HEK293 (cell line): ENCODE results near the gene ROR2.

Experiments used
- EGR2 ChIP-seq: fragments of 450-650 bp; formaldehyde crosslinking; IDR thresholded peaks from 2 replicates; pipeline ENCODE4 v1.5.1; 2016; ENCODE audit warnings: low read depth, missing biosample characterization, missing genetic modification characterization
- FEZF1 ChIP-seq: fragments of 450-650 bp; formaldehyde crosslinking; IDR thresholded peaks from 2 replicates; pipeline ENCODE4 v1.5.1; 2016; ENCODE audit warnings: missing biosample characterization, missing genetic modification characterization
- GFI1B ChIP-seq: fragments of 450-650 bp; formaldehyde crosslinking; IDR thresholded peaks from 2 replicates; pipeline ENCODE4 v1.5.1; 2016; ENCODE audit warnings: missing biosample characterization, missing genetic modification characterization
- HOXD13 ChIP-seq: sonication (generic); formaldehyde crosslinking; IDR thresholded peaks from 2 replicates; pipeline ENCODE4 v1.8.0; 2022; ENCODE audit warnings: missing genetic modification reagents, borderline replicate concordance
- PRDM1 ChIP-seq: fragments of 450-650 bp; formaldehyde crosslinking; IDR thresholded peaks from 2 replicates; pipeline ENCODE4; 2016; ENCODE audit warnings: missing biosample characterization, missing genetic modification characterization
- TRIM28 ChIP-seq: IDR thresholded peaks from 2 replicates; pipeline ENCODE4 v1.6.1; 2011; ENCODE audit warnings: low read length, control low read depth, borderline replicate concordance
- ZFHX2 ChIP-seq: fragments of 450-650 bp; formaldehyde crosslinking; conservative IDR thresholded peaks from 2 replicates; pipeline ENCODE4 v1.5.1; 2016; ENCODE audit warnings: missing biosample characterization, missing genetic modification characterization
- ZNF2 ChIP-seq: fragments of 450-650 bp; formaldehyde crosslinking; IDR thresholded peaks from 2 replicates; pipeline ENCODE4 v1.5.1; 2016; ENCODE audit warnings: missing biosample characterization, missing genetic modification characterization
- ZNF335 ChIP-seq: fragments of 450-650 bp; formaldehyde crosslinking; conservative IDR thresholded peaks from 2 replicates; pipeline ENCODE4 v1.5.1; 2016; ENCODE audit warnings: missing biosample characterization, missing genetic modification characterization
- ZNF521 ChIP-seq: fragments of 450-650 bp; formaldehyde crosslinking; IDR thresholded peaks from 2 replicates; pipeline ENCODE4 v1.5.1; 2017; ENCODE audit warnings: missing biosample characterization, mild to moderate bottlenecking, missing genetic modification characterization
- ZNF561 ChIP-seq: fragments of 450-650 bp; IDR thresholded peaks from 2 replicates; pipeline ENCODE4 v1.5.1; 2018; ENCODE audit warnings: missing biosample characterization, missing genetic modification characterization, borderline replicate concordance
- ZNF585B ChIP-seq: fragments of 450-650 bp; formaldehyde crosslinking; IDR thresholded peaks from 2 replicates; pipeline ENCODE4 v1.5.1; 2016; ENCODE audit warnings: missing biosample characterization, missing genetic modification characterization
- ZNF629 ChIP-seq: fragments of 450-650 bp; formaldehyde crosslinking; IDR thresholded peaks from 2 replicates; pipeline ENCODE4 v1.5.1; 2017; ENCODE audit warnings: missing biosample characterization, missing genetic modification characterization
- ZNF843 ChIP-seq: fragments of 450-650 bp; formaldehyde crosslinking; IDR thresholded peaks from 2 replicates; pipeline ENCODE4 v1.5.1; 2016; ENCODE audit warnings: missing biosample characterization, missing genetic modification characterization
- TF ChIP-seq, protein P1 (sequence below): fragments of 450-650 bp; IDR thresholded peaks from 2 replicates; pipeline ENCODE4 v1.5.1; 2018; ENCODE audit warnings: missing biosample characterization, mild to moderate bottlenecking, missing genetic modification characterization
- TF ChIP-seq, protein P2 (sequence below): fragments of 450-650 bp; formaldehyde crosslinking; IDR thresholded peaks from 2 replicates; pipeline ENCODE4 v1.5.1; 2016; ENCODE audit warnings: missing biosample characterization, missing genetic modification characterization
- TF ChIP-seq, protein P3 (sequence below): fragments of 450-650 bp; formaldehyde crosslinking; IDR thresholded peaks from 2 replicates; pipeline ENCODE4 v1.5.1; 2016; ENCODE audit warnings: missing biosample characterization, missing genetic modification characterization, low read depth
- TF ChIP-seq, protein P4 (sequence below): fragments of 450-650 bp; formaldehyde crosslinking; IDR thresholded peaks from 2 replicates; pipeline ENCODE4 v1.5.1; 2016; ENCODE audit warnings: missing biosample characterization, missing genetic modification characterization
- TF ChIP-seq, protein P5 (sequence below): fragments of 450-650 bp; formaldehyde crosslinking; IDR thresholded peaks from 2 replicates; pipeline ENCODE4 v1.5.1; 2017; ENCODE audit warnings: missing biosample characterization, missing genetic modification characterization
- TF ChIP-seq, protein P6 (sequence below): fragments of 450-650 bp; formaldehyde crosslinking; IDR thresholded peaks from 2 replicates; pipeline ENCODE4 v1.5.1; 2016; ENCODE audit warnings: missing biosample characterization, missing genetic modification characterization, borderline replicate concordance
- TF ChIP-seq, protein P7 (sequence below): fragments of 450-650 bp; formaldehyde crosslinking; IDR thresholded peaks from 2 replicates; pipeline ENCODE4 v1.5.1; 2016; ENCODE audit warnings: missing biosample characterization, missing genetic modification characterization
- TF ChIP-seq, protein P8 (sequence below): fragments of 450-650 bp; formaldehyde crosslinking; IDR thresholded peaks from 2 replicates; pipeline ENCODE4 v1.5.1; 2016; ENCODE audit warnings: missing biosample characterization, missing genetic modification characterization

ROR2 gene

DNA sequence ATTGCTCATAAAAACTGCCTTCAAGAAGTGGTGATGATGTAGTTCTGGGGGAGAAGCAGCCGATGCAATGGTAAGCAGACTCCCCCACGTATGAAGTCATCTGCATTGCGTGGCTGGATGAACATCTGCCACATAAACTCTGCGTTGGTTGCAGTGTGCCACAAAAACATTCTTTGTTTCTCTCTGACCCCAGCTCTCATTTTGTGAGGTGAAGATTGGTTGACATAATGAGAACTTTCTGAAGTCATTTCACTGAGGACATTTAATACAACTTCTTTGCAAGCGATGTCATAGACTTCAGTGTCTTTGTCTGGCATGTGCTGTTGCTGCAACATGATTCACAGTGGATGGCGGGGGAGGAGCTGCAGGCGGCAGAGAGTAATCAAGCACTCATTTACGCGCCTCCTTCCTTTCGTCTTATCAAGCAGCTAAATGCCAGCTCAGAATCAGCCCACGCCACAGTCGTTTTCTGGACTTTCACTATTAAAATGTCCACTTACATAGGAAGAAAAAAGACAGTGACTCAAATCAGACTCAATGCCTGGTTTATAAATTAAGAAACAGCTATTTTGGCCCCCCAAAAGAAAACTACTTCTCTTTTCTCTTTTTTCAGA, 434.8 kb downstream of the ROR2 start (continued):
- TF ChIP-seq, protein P1, sequence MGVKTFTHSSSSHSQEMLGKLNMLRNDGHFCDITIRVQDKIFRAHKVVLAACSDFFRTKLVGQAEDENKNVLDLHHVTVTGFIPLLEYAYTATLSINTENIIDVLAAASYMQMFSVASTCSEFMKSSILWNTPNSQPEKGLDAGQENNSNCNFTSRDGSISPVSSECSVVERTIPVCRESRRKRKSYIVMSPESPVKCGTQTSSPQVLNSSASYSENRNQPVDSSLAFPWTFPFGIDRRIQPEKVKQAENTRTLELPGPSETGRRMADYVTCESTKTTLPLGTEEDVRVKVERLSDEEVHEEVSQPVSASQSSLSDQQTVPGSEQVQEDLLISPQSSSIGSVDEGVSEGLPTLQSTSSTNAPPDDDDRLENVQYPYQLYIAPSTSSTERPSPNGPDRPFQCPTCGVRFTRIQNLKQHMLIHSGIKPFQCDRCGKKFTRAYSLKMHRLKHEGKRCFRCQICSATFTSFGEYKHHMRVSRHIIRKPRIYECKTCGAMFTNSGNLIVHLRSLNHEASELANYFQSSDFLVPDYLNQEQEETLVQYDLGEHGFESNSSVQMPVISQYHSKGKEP (tag by site-specific recombination), result peak; percentile 86
- TF ChIP-seq PRDM1 (tag by site-specific recombination) (peak; percentile 81), GFI1B (tag by site-specific recombination) (no peak), ZNF585B (tag by site-specific recombination) (peak; percentile 22; the same call in 1 of the 2 replicates), ZNF335 (tag by site-specific recombination) (peak; percentile 66), ZFHX2 (tag by site-specific recombination) (peak; percentile 94), ZNF843 (tag by site-specific recombination) (peak; percentile 46; the same call in 1 of the 2 replicates), HOXD13 (CRISPR knock-in tag) (0 out of 2 replicates have a peak, but pooled peaks have one; percentile 15), ZNF629 (peak; percentile 99), EGR2 (tag by site-specific recombination) (peak; percentile 87), FEZF1 (peak; percentile 31; the same call in 1 of the 2 replicates), ZNF561 (tag by site-specific recombination) (0 out of 2 replicates have a peak, but pooled peaks have one; percentile 39), ZNF2 (tag by site-specific recombination) (peak; percentile 74; the same call in 1 of the 2 replicates), ZNF521 (tag by site-specific recombination) (no peak), TRIM28 (peak; percentile 86)
- TF ChIP-seq, protein P2, sequence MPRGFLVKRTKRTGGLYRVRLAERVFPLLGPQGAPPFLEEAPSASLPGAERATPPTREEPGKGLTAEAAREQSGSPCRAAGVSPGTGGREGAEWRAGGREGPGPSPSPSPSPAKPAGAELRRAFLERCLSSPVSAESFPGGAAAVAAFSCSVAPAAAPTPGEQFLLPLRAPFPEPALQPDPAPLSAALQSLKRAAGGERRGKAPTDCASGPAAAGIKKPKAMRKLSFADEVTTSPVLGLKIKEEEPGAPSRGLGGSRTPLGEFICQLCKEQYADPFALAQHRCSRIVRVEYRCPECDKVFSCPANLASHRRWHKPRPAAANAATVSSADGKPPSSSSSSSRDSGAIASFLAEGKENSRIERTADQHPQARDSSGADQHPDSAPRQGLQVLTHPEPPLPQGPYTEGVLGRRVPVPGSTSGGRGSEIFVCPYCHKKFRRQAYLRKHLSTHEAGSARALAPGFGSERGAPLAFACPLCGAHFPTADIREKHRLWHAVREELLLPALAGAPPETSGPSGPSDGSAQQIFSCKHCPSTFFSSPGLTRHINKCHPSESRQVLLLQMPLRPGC, result peak; percentile 86
- TF ChIP-seq, protein P3, sequence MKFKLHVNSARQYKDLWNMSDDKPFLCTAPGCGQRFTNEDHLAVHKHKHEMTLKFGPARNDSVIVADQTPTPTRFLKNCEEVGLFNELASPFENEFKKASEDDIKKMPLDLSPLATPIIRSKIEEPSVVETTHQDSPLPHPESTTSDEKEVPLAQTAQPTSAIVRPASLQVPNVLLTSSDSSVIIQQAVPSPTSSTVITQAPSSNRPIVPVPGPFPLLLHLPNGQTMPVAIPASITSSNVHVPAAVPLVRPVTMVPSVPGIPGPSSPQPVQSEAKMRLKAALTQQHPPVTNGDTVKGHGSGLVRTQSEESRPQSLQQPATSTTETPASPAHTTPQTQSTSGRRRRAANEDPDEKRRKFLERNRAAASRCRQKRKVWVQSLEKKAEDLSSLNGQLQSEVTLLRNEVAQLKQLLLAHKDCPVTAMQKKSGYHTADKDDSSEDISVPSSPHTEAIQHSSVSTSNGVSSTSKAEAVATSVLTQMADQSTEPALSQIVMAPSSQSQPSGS (tag by site-specific recombination), result peak; percentile 90
- TF ChIP-seq, protein P4, sequence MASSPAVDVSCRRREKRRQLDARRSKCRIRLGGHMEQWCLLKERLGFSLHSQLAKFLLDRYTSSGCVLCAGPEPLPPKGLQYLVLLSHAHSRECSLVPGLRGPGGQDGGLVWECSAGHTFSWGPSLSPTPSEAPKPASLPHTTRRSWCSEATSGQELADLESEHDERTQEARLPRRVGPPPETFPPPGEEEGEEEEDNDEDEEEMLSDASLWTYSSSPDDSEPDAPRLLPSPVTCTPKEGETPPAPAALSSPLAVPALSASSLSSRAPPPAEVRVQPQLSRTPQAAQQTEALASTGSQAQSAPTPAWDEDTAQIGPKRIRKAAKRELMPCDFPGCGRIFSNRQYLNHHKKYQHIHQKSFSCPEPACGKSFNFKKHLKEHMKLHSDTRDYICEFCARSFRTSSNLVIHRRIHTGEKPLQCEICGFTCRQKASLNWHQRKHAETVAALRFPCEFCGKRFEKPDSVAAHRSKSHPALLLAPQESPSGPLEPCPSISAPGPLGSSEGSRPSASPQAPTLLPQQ (tag by site-specific recombination), result peak; percentile 30; the same call in 1 of the 2 replicates
- TF ChIP-seq, protein P5, sequence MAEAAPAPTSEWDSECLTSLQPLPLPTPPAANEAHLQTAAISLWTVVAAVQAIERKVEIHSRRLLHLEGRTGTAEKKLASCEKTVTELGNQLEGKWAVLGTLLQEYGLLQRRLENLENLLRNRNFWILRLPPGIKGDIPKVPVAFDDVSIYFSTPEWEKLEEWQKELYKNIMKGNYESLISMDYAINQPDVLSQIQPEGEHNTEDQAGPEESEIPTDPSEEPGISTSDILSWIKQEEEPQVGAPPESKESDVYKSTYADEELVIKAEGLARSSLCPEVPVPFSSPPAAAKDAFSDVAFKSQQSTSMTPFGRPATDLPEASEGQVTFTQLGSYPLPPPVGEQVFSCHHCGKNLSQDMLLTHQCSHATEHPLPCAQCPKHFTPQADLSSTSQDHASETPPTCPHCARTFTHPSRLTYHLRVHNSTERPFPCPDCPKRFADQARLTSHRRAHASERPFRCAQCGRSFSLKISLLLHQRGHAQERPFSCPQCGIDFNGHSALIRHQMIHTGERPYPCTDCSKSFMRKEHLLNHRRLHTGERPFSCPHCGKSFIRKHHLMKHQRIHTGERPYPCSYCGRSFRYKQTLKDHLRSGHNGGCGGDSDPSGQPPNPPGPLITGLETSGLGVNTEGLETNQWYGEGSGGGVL, result peak; percentile 89
- TF ChIP-seq, protein P6, sequence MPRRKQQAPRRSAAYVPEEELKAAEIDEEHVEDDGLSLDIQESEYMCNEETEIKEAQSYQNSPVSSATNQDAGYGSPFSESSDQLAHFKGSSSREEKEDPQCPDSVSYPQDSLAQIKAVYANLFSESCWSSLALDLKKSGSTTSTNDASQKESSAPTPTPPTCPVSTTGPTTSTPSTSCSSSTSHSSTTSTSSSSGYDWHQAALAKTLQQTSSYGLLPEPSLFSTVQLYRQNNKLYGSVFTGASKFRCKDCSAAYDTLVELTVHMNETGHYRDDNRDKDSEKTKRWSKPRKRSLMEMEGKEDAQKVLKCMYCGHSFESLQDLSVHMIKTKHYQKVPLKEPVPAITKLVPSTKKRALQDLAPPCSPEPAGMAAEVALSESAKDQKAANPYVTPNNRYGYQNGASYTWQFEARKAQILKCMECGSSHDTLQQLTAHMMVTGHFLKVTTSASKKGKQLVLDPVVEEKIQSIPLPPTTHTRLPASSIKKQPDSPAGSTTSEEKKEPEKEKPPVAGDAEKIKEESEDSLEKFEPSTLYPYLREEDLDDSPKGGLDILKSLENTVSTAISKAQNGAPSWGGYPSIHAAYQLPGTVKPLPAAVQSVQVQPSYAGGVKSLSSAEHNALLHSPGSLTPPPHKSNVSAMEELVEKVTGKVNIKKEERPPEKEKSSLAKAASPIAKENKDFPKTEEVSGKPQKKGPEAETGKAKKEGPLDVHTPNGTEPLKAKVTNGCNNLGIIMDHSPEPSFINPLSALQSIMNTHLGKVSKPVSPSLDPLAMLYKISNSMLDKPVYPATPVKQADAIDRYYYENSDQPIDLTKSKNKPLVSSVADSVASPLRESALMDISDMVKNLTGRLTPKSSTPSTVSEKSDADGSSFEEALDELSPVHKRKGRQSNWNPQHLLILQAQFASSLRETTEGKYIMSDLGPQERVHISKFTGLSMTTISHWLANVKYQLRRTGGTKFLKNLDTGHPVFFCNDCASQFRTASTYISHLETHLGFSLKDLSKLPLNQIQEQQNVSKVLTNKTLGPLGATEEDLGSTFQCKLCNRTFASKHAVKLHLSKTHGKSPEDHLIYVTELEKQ (tag by site-specific recombination), result no peak
- TF ChIP-seq, protein P7, sequence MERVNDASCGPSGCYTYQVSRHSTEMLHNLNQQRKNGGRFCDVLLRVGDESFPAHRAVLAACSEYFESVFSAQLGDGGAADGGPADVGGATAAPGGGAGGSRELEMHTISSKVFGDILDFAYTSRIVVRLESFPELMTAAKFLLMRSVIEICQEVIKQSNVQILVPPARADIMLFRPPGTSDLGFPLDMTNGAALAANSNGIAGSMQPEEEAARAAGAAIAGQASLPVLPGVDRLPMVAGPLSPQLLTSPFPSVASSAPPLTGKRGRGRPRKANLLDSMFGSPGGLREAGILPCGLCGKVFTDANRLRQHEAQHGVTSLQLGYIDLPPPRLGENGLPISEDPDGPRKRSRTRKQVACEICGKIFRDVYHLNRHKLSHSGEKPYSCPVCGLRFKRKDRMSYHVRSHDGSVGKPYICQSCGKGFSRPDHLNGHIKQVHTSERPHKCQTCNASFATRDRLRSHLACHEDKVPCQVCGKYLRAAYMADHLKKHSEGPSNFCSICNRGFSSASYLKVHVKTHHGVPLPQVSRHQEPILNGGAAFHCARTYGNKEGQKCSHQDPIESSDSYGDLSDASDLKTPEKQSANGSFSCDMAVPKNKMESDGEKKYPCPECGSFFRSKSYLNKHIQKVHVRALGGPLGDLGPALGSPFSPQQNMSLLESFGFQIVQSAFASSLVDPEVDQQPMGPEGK (tag by site-specific recombination), result peak; percentile 66
- TF ChIP-seq, protein P8, sequence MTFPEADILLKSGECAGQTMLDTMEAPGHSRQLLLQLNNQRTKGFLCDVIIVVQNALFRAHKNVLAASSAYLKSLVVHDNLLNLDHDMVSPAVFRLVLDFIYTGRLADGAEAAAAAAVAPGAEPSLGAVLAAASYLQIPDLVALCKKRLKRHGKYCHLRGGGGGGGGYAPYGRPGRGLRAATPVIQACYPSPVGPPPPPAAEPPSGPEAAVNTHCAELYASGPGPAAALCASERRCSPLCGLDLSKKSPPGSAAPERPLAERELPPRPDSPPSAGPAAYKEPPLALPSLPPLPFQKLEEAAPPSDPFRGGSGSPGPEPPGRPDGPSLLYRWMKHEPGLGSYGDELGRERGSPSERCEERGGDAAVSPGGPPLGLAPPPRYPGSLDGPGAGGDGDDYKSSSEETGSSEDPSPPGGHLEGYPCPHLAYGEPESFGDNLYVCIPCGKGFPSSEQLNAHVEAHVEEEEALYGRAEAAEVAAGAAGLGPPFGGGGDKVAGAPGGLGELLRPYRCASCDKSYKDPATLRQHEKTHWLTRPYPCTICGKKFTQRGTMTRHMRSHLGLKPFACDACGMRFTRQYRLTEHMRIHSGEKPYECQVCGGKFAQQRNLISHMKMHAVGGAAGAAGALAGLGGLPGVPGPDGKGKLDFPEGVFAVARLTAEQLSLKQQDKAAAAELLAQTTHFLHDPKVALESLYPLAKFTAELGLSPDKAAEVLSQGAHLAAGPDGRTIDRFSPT, result peak; percentile 57; the same call in 1 of the 2 replicates
